Measurements from ENCODE around the gene KIF12.

- TF ChIP-seq CTCF (IDR thresholded peaks at IDR 0.05) (peak; percentile 79 to 89 (median 84)), POLR2A (IDR thresholded peaks at IDR 0.05) (no peak)
Measured at GRCh38 chr9:114108016-114108833, 9.1 kb upstream of the KIF12 start.
